H9 (cell line): Measurements from ENCODE around the gene SYNJ1. TPM values are rescaled to one million over a fixed set of nuclear protein-coding genes. Genes with fewer than 3 reads are reported as not detected.

ENCODE experiments used
- DNase-seq: peaks from one replicate; pipeline ENCODE4 v3.0.0-alpha.2; 2017
- H2AFZ ChIP-seq: one replicate; pipeline ENCODE4 v1.6.1; 2013; ENCODE audit warnings: mild to moderate bottlenecking, low read length, control low read depth, moderate library complexity
- H2AK5ac ChIP-seq: 2 replicates; pipeline ENCODE4 v1.6.1; 2013; ENCODE audit warnings: low read length, control low read depth, mixed read lengths; ENCODE audit not compliant: insufficient read length
- H2BK120ac ChIP-seq: one replicate; pipeline ENCODE4 v1.6.1; 2013; ENCODE audit warnings: low read depth, mild to moderate bottlenecking, low read length, control low read depth, inconsistent platforms; ENCODE audit not compliant: poor library complexity, severe bottlenecking
- H2BK12ac ChIP-seq: 2 replicates; pipeline ENCODE4 v1.6.1; 2013; ENCODE audit warnings: low read length, control low read depth, mixed read lengths, low read depth; ENCODE audit not compliant: insufficient read length
- H2BK15ac ChIP-seq: 2 replicates; pipeline ENCODE4 v1.6.1; 2013; ENCODE audit warnings: low read depth, low read length, control low read depth
- H2BK20ac ChIP-seq: one replicate; pipeline ENCODE4 v1.6.1; 2013; ENCODE audit warnings: low read depth, mild to moderate bottlenecking, low read length, control low read depth, inconsistent platforms; ENCODE audit not compliant: poor library complexity, severe bottlenecking
- H2BK5ac ChIP-seq: 2 replicates; pipeline ENCODE4 v1.6.1; 2013; ENCODE audit warnings: low read length, control low read depth, mixed read lengths; ENCODE audit not compliant: insufficient read length
- H3K14ac ChIP-seq: 2 replicates; pipeline ENCODE4 v1.6.1; 2013; ENCODE audit warnings: low read length, control low read depth; ENCODE audit not compliant: insufficient read depth
- H3K18ac ChIP-seq: 2 replicates; pipeline ENCODE4 v1.6.1; 2013; ENCODE audit warnings: low read depth, mild to moderate bottlenecking, mixed read lengths, low read length, control low read depth; ENCODE audit not compliant: insufficient read length
- H3K23ac ChIP-seq: 2 replicates; pipeline ENCODE4 v1.6.1; 2013; ENCODE audit warnings: low read length, control low read depth, mixed read lengths, low read depth; ENCODE audit not compliant: insufficient read length
- H3K23me2 ChIP-seq: 2 replicates; pipeline ENCODE4 v1.6.1; 2013; ENCODE audit warnings: low read depth, mild to moderate bottlenecking, mixed read lengths, low read length, control low read depth; ENCODE audit not compliant: insufficient read length, poor library complexity, severe bottlenecking
- H3K27ac ChIP-seq: 2 replicates; pipeline ENCODE4 v1.5.1; 2013; ENCODE audit warnings: low read length, control low read depth, mixed read lengths, low read depth; ENCODE audit not compliant: insufficient read length
- H3K27me3 ChIP-seq: 2 replicates; pipeline ENCODE4 v1.6.1; 2013; ENCODE audit warnings: low read length, control low read depth, inconsistent platforms; ENCODE audit not compliant: insufficient read depth
- H3K4ac ChIP-seq: 2 replicates; pipeline ENCODE4 v1.6.1; 2013; ENCODE audit warnings: low read depth, mild to moderate bottlenecking, control low read depth, inconsistent platforms, low read length, moderate library complexity
- H3K4me1 ChIP-seq: 2 replicates; pipeline ENCODE4 v1.6.1; 2013; ENCODE audit warnings: low read length, control low read depth, inconsistent platforms; ENCODE audit not compliant: insufficient read depth
- H3K4me2 ChIP-seq: 2 replicates; pipeline ENCODE4 v1.6.1; 2013; ENCODE audit warnings: low read length, control low read depth, mixed read lengths; ENCODE audit not compliant: insufficient read length, insufficient read depth
- H3K56ac ChIP-seq: 2 replicates; pipeline ENCODE4 v1.6.1; 2013; ENCODE audit warnings: low read depth, mild to moderate bottlenecking, mixed read lengths, low read length, control low read depth; ENCODE audit not compliant: insufficient read length
- H3K79me1 ChIP-seq: 2 replicates; pipeline ENCODE4 v1.6.1; 2013; ENCODE audit warnings: low read depth, mild to moderate bottlenecking, moderate library complexity, low read length, control low read depth, inconsistent platforms; ENCODE audit not compliant: insufficient read depth, poor library complexity, severe bottlenecking
- H3K79me2 ChIP-seq: 2 replicates; pipeline ENCODE4 v1.6.1; 2013; ENCODE audit warnings: low read length, control low read depth, inconsistent platforms; ENCODE audit not compliant: insufficient read depth
- H3K9ac ChIP-seq: 2 replicates; pipeline ENCODE4 v1.6.1; 2013; ENCODE audit warnings: low read length, control low read depth, mixed read lengths; ENCODE audit not compliant: insufficient read length; ENCODE audit errors: extremely low read depth
- H3K9me3 ChIP-seq: one replicate; pipeline ENCODE4 v1.6.1; 2013; ENCODE audit warnings: low read depth, low read length, inconsistent platforms; ENCODE audit not compliant: control insufficient read depth
- H3T11ph ChIP-seq: one replicate; pipeline ENCODE4 v1.6.1; 2013; ENCODE audit warnings: mild to moderate bottlenecking, low read length, control low read depth, inconsistent platforms
- H4K20me1 ChIP-seq: one replicate; pipeline ENCODE4 v1.6.1; 2013; ENCODE audit not compliant: control insufficient read depth, insufficient read length, insufficient read depth
- H4K5ac ChIP-seq: 2 replicates; pipeline ENCODE4 v1.6.1; 2013; ENCODE audit warnings: low read depth, mild to moderate bottlenecking, mixed read lengths, low read length, control low read depth; ENCODE audit not compliant: insufficient read length
- H4K8ac ChIP-seq: replicated peaks from 2 replicates; pipeline ENCODE4 v1.6.1; 2013; ENCODE audit warnings: low read length, control low read depth, mixed read lengths, low read depth; ENCODE audit not compliant: insufficient read length
- H4K91ac ChIP-seq: 2 replicates; pipeline ENCODE4 v1.6.1; 2013; ENCODE audit warnings: low read depth, mild to moderate bottlenecking, moderate library complexity, mixed read lengths, low read length, control low read depth; ENCODE audit not compliant: insufficient read length
- H3K27ac Mint-ChIP-seq, 3 experiments: 2 replicates in 2 of 3; 3 replicates in 1 of 3; pipeline ENCODE4 v1.8.0; 2020 to 2021; ENCODE audit warnings: mixed read lengths in 3 of 3, mild to moderate bottlenecking in 1 of 3, moderate library complexity in 1 of 3
- H3K27me3 Mint-ChIP-seq: 2 replicates; pipeline ENCODE4 v1.8.0; 2021; ENCODE audit warnings: low read depth, mild to moderate bottlenecking, moderate library complexity, mixed read lengths
- H3K36me3 Mint-ChIP-seq, 3 experiments: 2 replicates in 2 of 3; 3 replicates in 1 of 3; pipeline ENCODE4 v1.8.0; 2020 to 2021; ENCODE audit warnings: low read depth in 3 of 3, mixed read lengths in 3 of 3; ENCODE audit not compliant: insufficient read depth in 1 of 3
- H3K4me1 Mint-ChIP-seq, 2 experiments: 2 replicates each; pipeline ENCODE4 v1.8.0; 2020; ENCODE audit warnings: mixed read lengths in 2 of 2
- H3K4me3 Mint-ChIP-seq, 2 experiments: 2 replicates in 1 of 2; 3 replicates in 1 of 2; pipeline ENCODE4 v1.8.0; 2020 to 2021; ENCODE audit warnings: mild to moderate bottlenecking in 2 of 2, mixed read lengths in 2 of 2, moderate library complexity in 1 of 2
- H3K9me3 Mint-ChIP-seq, 2 experiments: 2 replicates in 1 of 2; 3 replicates in 1 of 2; pipeline ENCODE4 v1.8.0; 2020; ENCODE audit warnings: mild to moderate bottlenecking in 2 of 2, mixed read lengths in 2 of 2, moderate library complexity in 1 of 2
- CTCF ChIP-seq: fragments of 200-600 bp; sonication (generic); conservative IDR thresholded peaks from 3 replicates; pipeline ENCODE4 v1.8.0; 2021; ENCODE audit warnings: antibody characterized with exemption, mild to moderate bottlenecking
- WGBS: extraction: QIAGEN DNeasy Blood & Tissue Kit; methylation state at CpG from one replicate; pipeline ENCODE4 v1.1.7; 2013; ENCODE audit warnings: missing lambda C conversion rate, low lambda C conversion rate, mixed read lengths; ENCODE audit not compliant: insufficient read length; ENCODE audit errors: extremely low coverage; 5-methylcytosine and 5-hydroxymethylcytosine counted together
- total RNA-seq: library from RNA; stranded (reverse); gene quantifications from 2 replicates; pipeline ENCODE4 v1.2.1, GENCODE V29; 2021

The SYNJ1 gene
- total RNA-seq, 1 experiment from 2014 or later = 7.1 TPM

GRCh38 chr21:32595431-32595830, 132.4 kb downstream of the SYNJ1 start:
- Histone ChIP-seq H3K14ac (no peak overlapping the region), H3K79me2 (no peaks in the 10 kb centered on the region), H3K56ac (no peak overlapping the region), H3K27me3 (no peaks in the 10 kb centered on the region), H4K91ac (no peak overlapping the region), H3K27ac (no peak overlapping the region), H2AK5ac (no peak overlapping the region), H2BK20ac (no peak overlapping the region), H3K4me2 (no peak overlapping the region), H3K9me3 (no peaks in the 10 kb centered on the region), H4K20me1 (no peaks in the 10 kb centered on the region), H3K4ac (no peak overlapping the region), H3K9ac (no peak overlapping the region), H4K8ac (no peak overlapping the region), H3K79me1 (no peaks in the 10 kb centered on the region), H2BK15ac (no peak overlapping the region), H2BK5ac (no peak overlapping the region), H3K23me2 (no peaks in the 10 kb centered on the region), H3K23ac (no peak overlapping the region), H3K18ac (no peak overlapping the region), H3T11ph (no peak overlapping the region), H3K4me1 (no peaks in the 10 kb centered on the region), H2BK12ac (no peak overlapping the region), H2BK120ac (no peak overlapping the region), H2AFZ (no peak overlapping the region), H4K5ac (no peak overlapping the region)
- Mint-ChIP-seq H3K27ac (no peak overlapping the region), H3K4me1 (peaks cover 5 to 8% of the 10 kb centered on the region in 2 experiments; a peak in 3 of 4 replicates), H3K36me3 (peaks cover 17 to 37% (median 28%) of the 10 kb centered on the region in 3 experiments; a peak in 6 of 7 replicates), H3K9me3 (no peaks in the 10 kb centered on the region), H3K4me3 (no peak overlapping the region), H3K27me3 (no peaks in the 10 kb centered on the region; the same call in 1 of the 2 replicates)
- DNase-seq = no peak
- WGBS = no CpG with 5 or more reads among the region's 11 CpGs
- TF ChIP-seq CTCF = no peak
